CD4-positive, alpha-beta T cell (primary cell): ENCODE data around the gene CXorf66. TPM values are rescaled to one million over a fixed set of nuclear protein-coding genes. Genes with fewer than 3 reads are reported as not detected.

Experiments used
- ATAC-seq: fragments of 200-7000 bp; cut with Tn5 transposase; one replicate; pipeline ENCODE4 v1.10.0; 2022; ENCODE audit warnings: mild to moderate bottlenecking; ENCODE audit not compliant: poor library complexity
- CTCF ChIA-PET: fragments of 350-600 bp; sonication (Branson Sonifier 250); formaldehyde crosslinking; loops from one replicate; lab custom pipeline; 2021; ENCODE audit warnings: antibody characterized with exemption, inconsistent platforms; lab: Charles Lee
- POLR2A ChIA-PET: fragments of 350-600 bp; sonication (Branson Sonifier 250); formaldehyde crosslinking; loops from one replicate; lab custom pipeline; 2021; ENCODE audit warnings: antibody characterized with exemption, inconsistent platforms; lab: Charles Lee
- DNase-seq, 14 experiments: peaks; one replicate each; pipeline ENCODE4 v3.0.0-alpha.2; 2013 to 2020; ENCODE audit warnings: mixed read lengths in 2 of 14
- H3K27ac ChIP-seq, 2 donors: one replicate each; pipeline versions ENCODE4 v1.5.1 to v1.7.0; 2013; ENCODE audit warnings: low read length in 2 of 2, low read depth in 1 of 2, mild to moderate bottlenecking in 1 of 2
- H3K27me3 ChIP-seq, 2 experiments: 1 replicate in 1 of 2; 2 replicates in 1 of 2; pipeline versions ENCODE4 v1.6.1 to v1.7.0; 2013; ENCODE audit warnings: low read length in 2 of 2, control low read depth in 1 of 2, mild to moderate bottlenecking in 1 of 2, moderate library complexity in 1 of 2; ENCODE audit not compliant: insufficient read depth in 2 of 2, control insufficient read depth in 1 of 2
- H3K36me3 ChIP-seq: one replicate; pipeline ENCODE4 v1.6.1; 2013; ENCODE audit warnings: low read length, control low read depth; ENCODE audit not compliant: insufficient read depth
- H3K4me1 ChIP-seq: one replicate; pipeline ENCODE4 v1.6.1; 2013; ENCODE audit warnings: low read length, control low read depth; ENCODE audit not compliant: insufficient read depth
- H3K4me3 ChIP-seq: one replicate; pipeline ENCODE4 v1.5.1; 2013; ENCODE audit warnings: mild to moderate bottlenecking, low read length, moderate library complexity
- H3K9me3 ChIP-seq, 2 experiments: 1 replicate in 1 of 2; 2 replicates in 1 of 2; pipeline versions ENCODE4 v1.6.1 to v1.7.0; 2013; ENCODE audit warnings: low read length in 2 of 2, mild to moderate bottlenecking in 2 of 2, control low read depth in 1 of 2, moderate library complexity in 1 of 2; ENCODE audit not compliant: control insufficient read depth in 1 of 2, insufficient read depth in 1 of 2
- H3K27ac Mint-ChIP-seq: one replicate; pipeline ENCODE4 v1.8.0; 2020; ENCODE audit warnings: mixed read lengths
- H3K27me3 Mint-ChIP-seq: one replicate; pipeline ENCODE4 v1.8.0; 2021; ENCODE audit warnings: mixed read lengths
- H3K36me3 Mint-ChIP-seq: one replicate; pipeline ENCODE4 v1.8.0; 2021; ENCODE audit warnings: low read depth, mixed read lengths
- H3K4me1 Mint-ChIP-seq: one replicate; pipeline ENCODE4 v1.8.0; 2021; ENCODE audit warnings: low read depth, mixed read lengths
- H3K4me3 Mint-ChIP-seq: one replicate; pipeline ENCODE4 v1.8.0; 2020; ENCODE audit warnings: mild to moderate bottlenecking, mixed read lengths
- H3K9me3 Mint-ChIP-seq: one replicate; pipeline ENCODE4 v1.8.0; 2020; ENCODE audit warnings: mixed read lengths
- intact Hi-C, 2 experiments: fragments of 100-400 bp; cut with DNase I in 1 of 2; cut with micrococcal nuclease in 1 of 2; formaldehyde crosslinking; loops; one replicate each; pipeline versions ENCODE4 v1.15.1 to v1.9.0; 2023 to 2025; cut with DNase I, micrococcal nuclease
- total RNA-seq, 174 experiments: library from RNA in 2 of 174; stranded (reverse) in 2 of 174; gene quantifications; one replicate each; pipeline ENCODE4 v1.2.3 and lab custom pipeline; 2021 to 2026
- TF ChIP-seq, protein P1 (sequence below): fragments of 200-600 bp; IDR thresholded peaks from one replicate; pipeline ENCODE4 v1.8.0; 2022; ENCODE audit warnings: antibody characterized with exemption, mild to moderate bottlenecking

The CXorf66 gene
- total RNA-seq, 2 experiments from 2014 or later, result not detected

DNA sequence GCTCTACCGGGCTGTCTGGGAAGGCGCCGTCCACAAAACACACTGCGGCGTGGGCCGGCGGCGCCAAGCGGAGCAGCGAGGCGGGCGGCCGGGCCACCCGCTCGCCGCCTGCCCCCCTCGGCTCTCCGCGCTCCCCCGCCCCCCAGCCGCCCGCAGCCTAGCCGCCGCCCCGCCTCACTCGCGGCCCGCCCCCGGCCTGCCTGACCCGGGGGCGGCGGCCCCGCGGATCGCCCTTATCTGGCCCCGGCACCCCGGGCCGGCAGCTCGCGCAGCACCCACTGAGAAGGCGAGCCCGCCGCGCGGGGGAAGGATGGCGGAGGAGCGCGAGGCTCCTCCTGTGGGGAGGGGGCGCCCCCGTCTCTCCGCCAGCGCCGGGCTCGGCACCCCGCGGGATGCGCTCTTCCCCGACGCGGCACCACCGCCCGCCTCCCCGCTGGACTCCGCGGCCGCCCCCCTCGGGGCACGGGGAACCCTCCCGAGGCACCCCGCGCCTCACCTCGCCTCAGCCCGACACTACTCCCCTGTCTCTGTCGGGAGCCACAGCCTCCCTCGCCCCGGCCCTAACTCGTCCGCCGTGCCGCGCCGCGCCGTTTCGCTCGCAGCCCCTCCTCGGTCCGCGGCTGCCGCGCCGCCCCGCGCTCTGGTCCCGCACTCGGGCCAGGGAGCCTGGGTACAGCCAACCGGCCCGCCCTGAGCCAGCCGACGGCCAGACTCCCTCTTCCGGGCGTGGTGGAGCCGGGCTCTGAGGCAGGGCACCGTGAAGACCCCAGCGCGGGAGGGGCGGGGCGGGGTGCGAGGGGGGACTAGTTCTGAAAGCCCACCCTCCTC, 33.0 kb downstream of the CXorf66 start:
- H3K36me3 ChIP-seq, result no peaks in the 10 kb centered on the region
- peaks cover 13% of the 10 kb centered on the region for H3K4me1 ChIP-seq
- no peaks in the 10 kb centered on the region for H3K9me3 ChIP-seq
- TF ChIP-seq, protein P1, sequence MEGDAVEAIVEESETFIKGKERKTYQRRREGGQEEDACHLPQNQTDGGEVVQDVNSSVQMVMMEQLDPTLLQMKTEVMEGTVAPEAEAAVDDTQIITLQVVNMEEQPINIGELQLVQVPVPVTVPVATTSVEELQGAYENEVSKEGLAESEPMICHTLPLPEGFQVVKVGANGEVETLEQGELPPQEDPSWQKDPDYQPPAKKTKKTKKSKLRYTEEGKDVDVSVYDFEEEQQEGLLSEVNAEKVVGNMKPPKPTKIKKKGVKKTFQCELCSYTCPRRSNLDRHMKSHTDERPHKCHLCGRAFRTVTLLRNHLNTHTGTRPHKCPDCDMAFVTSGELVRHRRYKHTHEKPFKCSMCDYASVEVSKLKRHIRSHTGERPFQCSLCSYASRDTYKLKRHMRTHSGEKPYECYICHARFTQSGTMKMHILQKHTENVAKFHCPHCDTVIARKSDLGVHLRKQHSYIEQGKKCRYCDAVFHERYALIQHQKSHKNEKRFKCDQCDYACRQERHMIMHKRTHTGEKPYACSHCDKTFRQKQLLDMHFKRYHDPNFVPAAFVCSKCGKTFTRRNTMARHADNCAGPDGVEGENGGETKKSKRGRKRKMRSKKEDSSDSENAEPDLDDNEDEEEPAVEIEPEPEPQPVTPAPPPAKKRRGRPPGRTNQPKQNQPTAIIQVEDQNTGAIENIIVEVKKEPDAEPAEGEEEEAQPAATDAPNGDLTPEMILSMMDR, result no peak
- H3K27me3 Mint-ChIP-seq, result no peaks in the 10 kb centered on the region
- H3K4me3 Mint-ChIP-seq, result peak overlapping the region; percentile 95
- peak overlapping the region; percentile 97 for H3K27ac Mint-ChIP-seq
- intact Hi-C loops, result loop anchor here in 1 of 2 experiments (10.0 kb wide), 1 partner anchor 117 kb away; no protein-coding TSS in a partner anchor
- peaks cover 34% of the 10 kb centered on the region for H3K4me1 Mint-ChIP-seq
- DNase-seq (peak in 13 of 14 experiments; percentile 5 to 69 (median 35)), ATAC-seq (peak; percentile 37)
- ChIA-PET POLR2A (interaction anchor here (1.2 kb wide), 1 partner anchor 34 kb away, joined by 3 read pairs; no protein-coding TSS in a partner anchor), CTCF (no interaction called here)
- peak overlapping the region; percentile 78 for H3K4me3 ChIP-seq
- no peaks in the 10 kb centered on the region for H3K9me3 Mint-ChIP-seq
- H3K36me3 Mint-ChIP-seq, result peaks cover 10% of the 10 kb centered on the region
- peak overlapping the region; percentile 72 to 89 for H3K27ac ChIP-seq
- H3K27me3 ChIP-seq, result no peaks in the 10 kb centered on the region

DNA sequence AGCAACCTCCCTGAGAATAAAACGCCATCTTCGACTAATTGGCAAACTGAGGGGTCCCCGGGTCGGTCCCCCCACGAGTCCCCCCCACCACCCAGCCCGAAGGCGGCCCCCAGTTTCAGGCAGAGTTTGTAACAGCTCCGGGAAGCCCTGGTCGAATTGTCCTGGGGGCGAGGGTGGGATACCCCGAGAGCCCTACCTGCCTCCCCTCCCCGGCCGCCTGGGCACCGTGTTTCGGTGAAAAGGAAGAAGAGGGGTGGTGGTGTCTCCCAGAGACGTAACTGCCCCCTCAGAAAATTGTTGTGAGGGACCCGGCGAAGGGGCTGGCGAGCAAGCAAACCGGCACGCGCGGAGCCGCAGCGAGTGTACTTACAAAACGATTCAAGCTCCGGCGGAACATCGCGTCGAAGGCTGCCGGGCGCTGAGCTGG, 33.7 kb downstream of the CXorf66 start:
- POLR2A ChIA-PET, result no interaction called here
- CTCF ChIA-PET, result no interaction called here
- intact Hi-C loops, result loop anchor here in 1 of 2 experiments (10.0 kb wide), 1 partner anchor 117 kb away; no protein-coding TSS in a partner anchor

DNA sequence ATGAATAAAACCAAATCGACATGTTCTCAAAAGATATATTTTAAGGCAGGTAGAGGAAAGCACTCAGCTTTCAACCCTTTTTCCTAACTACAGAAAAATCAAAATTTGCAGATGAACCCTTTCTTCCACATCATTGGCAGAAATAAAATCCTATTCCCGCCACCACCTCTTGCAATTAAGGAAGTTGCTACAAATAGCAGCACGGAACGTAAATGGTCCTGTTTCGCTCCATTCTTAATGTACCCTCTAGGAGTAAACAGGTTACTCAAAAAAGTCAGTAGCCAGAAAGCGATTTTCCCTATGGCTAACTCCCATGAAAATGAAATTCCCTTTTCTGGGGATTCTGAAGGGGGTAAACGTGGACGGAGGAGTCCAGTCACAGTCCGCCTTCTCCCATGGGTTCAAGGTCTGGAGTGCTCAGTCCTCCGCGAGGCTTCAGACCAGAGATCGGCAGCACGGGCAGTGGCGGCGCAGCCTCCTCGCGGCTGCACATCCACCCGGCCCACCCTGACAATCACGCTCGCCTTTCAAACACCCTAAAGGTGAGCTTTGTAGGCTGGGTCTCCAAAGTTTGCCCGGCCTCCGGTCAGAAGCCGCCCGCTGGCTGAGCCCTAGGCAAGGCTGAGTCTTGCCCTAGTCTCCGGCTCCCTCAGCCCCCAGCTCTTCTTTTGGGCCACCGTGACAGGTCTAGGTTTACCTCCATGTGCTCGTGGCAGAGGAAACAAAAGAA, 34.2 kb downstream of the CXorf66 start:
- H3K4me1 Mint-ChIP-seq, result peaks cover 45% of the 10 kb centered on the region
- H3K27me3 Mint-ChIP-seq, result no peaks in the 10 kb centered on the region
- H3K36me3 Mint-ChIP-seq, result peaks cover 10% of the 10 kb centered on the region
- ATAC-seq (no peak), DNase-seq (peak in 7 of 14 experiments; percentile 0 to 38 (median 18))
- TF ChIP-seq, protein P1, result no peak
- H3K4me3 Mint-ChIP-seq, result peak overlapping the region; percentile 89
- H3K27ac Mint-ChIP-seq, result peak overlapping the region; percentile 80
- no peak overlapping the region for H3K27ac ChIP-seq
- no peaks in the 10 kb centered on the region for H3K27me3 ChIP-seq
- H3K36me3 ChIP-seq, result no peaks in the 10 kb centered on the region
- H3K4me3 ChIP-seq, result peak overlapping the region; percentile 78
- ChIA-PET POLR2A (no interaction called here), CTCF (interaction anchor here (0.7 kb wide), 1 partner anchor 14 kb away, joined by 4 read pairs; no protein-coding TSS in a partner anchor)
- intact Hi-C loops, result loop anchor here in 1 of 2 experiments (10.0 kb wide), 1 partner anchor 116 kb away; no protein-coding TSS in a partner anchor
- no peaks in the 10 kb centered on the region for H3K9me3 Mint-ChIP-seq
- no peaks in the 10 kb centered on the region for H3K9me3 ChIP-seq
- peaks cover 13% of the 10 kb centered on the region for H3K4me1 ChIP-seq

More for the DNA sequence above, 33.7 kb downstream of the CXorf66 start:
- Histone ChIP-seq H3K4me3 (peak overlapping the region; percentile 78), H3K4me1 (peaks cover 13% of the 10 kb centered on the region), H3K27me3 (no peaks in the 10 kb centered on the region), H3K27ac (no peak overlapping the region), H3K9me3 (no peaks in the 10 kb centered on the region), H3K36me3 (no peaks in the 10 kb centered on the region)
- Mint-ChIP-seq H3K4me1 (peaks cover 39% of the 10 kb centered on the region), H3K4me3 (peak overlapping the region; percentile 89), H3K27ac (peak overlapping the region; percentile 80), H3K36me3 (peaks cover 10% of the 10 kb centered on the region), H3K9me3 (no peaks in the 10 kb centered on the region), H3K27me3 (no peaks in the 10 kb centered on the region)
- ATAC-seq, result no peak
- TF ChIP-seq, protein P1, result no peak
- peak in 2 of 14 experiments; percentile 3 to 6 for DNase-seq
